ENCODE data around the gene CLEC16A. TPM values are rescaled to one million over a fixed set of nuclear protein-coding genes. Genes with fewer than 3 reads are reported as not detected.

Gene CLEC16A
- total and polyA plus RNA-seq, 2 experiments from 2014 or later = 9.9 to 24.1 TPM

DNA sequence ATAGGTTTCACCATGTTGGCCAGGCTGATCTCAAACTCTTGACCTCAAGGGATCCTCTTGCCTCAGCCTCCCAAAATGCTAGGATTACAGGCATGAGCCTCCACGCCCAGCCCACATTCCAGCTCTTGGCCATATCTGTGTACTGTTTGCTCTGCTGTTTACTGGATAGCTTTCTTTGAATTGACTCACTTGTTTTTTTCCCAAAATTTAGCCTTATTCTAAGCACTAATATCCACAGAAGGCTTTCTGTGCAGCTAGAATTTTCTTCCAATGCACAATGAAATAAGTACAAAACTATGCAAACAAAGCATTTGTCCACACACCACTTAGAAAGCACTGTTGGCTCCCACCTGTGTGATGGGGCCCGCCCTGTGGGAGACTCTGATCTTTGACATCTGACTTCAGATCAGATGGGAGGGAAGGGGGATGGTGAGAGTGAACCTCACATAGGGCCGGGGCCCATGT, 72.2 kb downstream of the CLEC16A start:
- no peak overlapping the region for H3K4me3 Mint-ChIP-seq
- no peak overlapping the region for H3K27ac Mint-ChIP-seq
- TF ChIP-seq POLR2AphosphoS5 (IDR thresholded peaks at IDR 0.05; ENCODE audit: low read depth) (no peak), JUNB (IDR thresholded peaks at IDR 0.05; ENCODE audit: unreplicated experiment) (no peak), NANOG (IDR thresholded peaks at IDR 0.05; ENCODE audit: borderline replicate concordance) (no peak)
- TF ChIP-seq, protein P1, sequence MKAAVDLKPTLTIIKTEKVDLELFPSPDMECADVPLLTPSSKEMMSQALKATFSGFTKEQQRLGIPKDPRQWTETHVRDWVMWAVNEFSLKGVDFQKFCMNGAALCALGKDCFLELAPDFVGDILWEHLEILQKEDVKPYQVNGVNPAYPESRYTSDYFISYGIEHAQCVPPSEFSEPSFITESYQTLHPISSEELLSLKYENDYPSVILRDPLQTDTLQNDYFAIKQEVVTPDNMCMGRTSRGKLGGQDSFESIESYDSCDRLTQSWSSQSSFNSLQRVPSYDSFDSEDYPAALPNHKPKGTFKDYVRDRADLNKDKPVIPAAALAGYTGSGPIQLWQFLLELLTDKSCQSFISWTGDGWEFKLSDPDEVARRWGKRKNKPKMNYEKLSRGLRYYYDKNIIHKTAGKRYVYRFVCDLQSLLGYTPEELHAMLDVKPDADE (IDR thresholded peaks at IDR 0.05) = no peak
- H3K27ac ChIP-seq (ENCODE audit: low read depth) = no peak overlapping the region
- no peaks in the 10 kb centered on the region; the same call in 1 of the 2 replicates for H4K20me1 ChIP-seq (replicated peaks; ENCODE audit: insufficient read depth)
- no peaks in the 10 kb centered on the region for H3K4me1 Mint-ChIP-seq
- no peaks in the 10 kb centered on the region for H3K79me2 ChIP-seq (replicated peaks; ENCODE audit: insufficient read depth)
- H3K4me2 ChIP-seq = no peak overlapping the region
- no peaks in the 10 kb centered on the region for H3K9me2 ChIP-seq (ENCODE audit: insufficient read depth)
- H2AFZ ChIP-seq = no peak overlapping the region
- no peaks in the 10 kb centered on the region for H3K9me3 Mint-ChIP-seq
- no peaks in the 10 kb centered on the region for H3F3A ChIP-seq (replicated peaks; ENCODE audit: low read depth)
- no peak overlapping the region for H3K4me3 ChIP-seq
- ATAC-seq (no peak), DNase-seq (ENCODE audit: low spot score) (no peak)
- H3K27me3 ChIP-seq (ENCODE audit: insufficient read depth) = no peaks in the 10 kb centered on the region
- H3K4me1 ChIP-seq (ENCODE audit: insufficient read depth) = no peaks in the 10 kb centered on the region
- H3K36me3 Mint-ChIP-seq (ENCODE audit: low read depth) = peaks cover 11% of the 10 kb centered on the region
- H3K27me3 Mint-ChIP-seq (ENCODE audit: insufficient read depth, low read depth, poor library complexity) = no peaks in the 10 kb centered on the region
- no peaks in the 10 kb centered on the region for H3K36me3 ChIP-seq (ENCODE audit: insufficient read depth)

- no peak overlapping the region for H2AFZ ChIP-seq
- no peaks in the 10 kb centered on the region for H3K9me2 ChIP-seq (ENCODE audit: insufficient read depth)
- DNase-seq (ENCODE audit: low spot score) (no peak), ATAC-seq (no peak)
- H3K27ac ChIP-seq (ENCODE audit: low read depth) = no peak overlapping the region
- no peak overlapping the region for H3K4me3 ChIP-seq
- H3K27me3 Mint-ChIP-seq (ENCODE audit: insufficient read depth, low read depth, poor library complexity) = no peaks in the 10 kb centered on the region
- H4K20me1 ChIP-seq (replicated peaks; ENCODE audit: insufficient read depth) = no peaks in the 10 kb centered on the region; the same call in 1 of the 2 replicates
- no peaks in the 10 kb centered on the region for H3K4me1 ChIP-seq (ENCODE audit: insufficient read depth)
- H3K4me3 Mint-ChIP-seq = no peak overlapping the region
- H3K4me2 ChIP-seq = no peak overlapping the region
- H3K27me3 ChIP-seq (ENCODE audit: insufficient read depth) = no peaks in the 10 kb centered on the region
- no peaks in the 10 kb centered on the region for H3K79me2 ChIP-seq (replicated peaks; ENCODE audit: insufficient read depth)
- H3K27ac Mint-ChIP-seq = no peak overlapping the region
- H3F3A ChIP-seq (replicated peaks; ENCODE audit: low read depth) = no peaks in the 10 kb centered on the region
- no peaks in the 10 kb centered on the region for H3K36me3 ChIP-seq (ENCODE audit: insufficient read depth)
- 0 out of 3 replicates have a peak, but pooled peaks cover 2% of the 10 kb centered on the region for H3K4me1 Mint-ChIP-seq
- H3K36me3 Mint-ChIP-seq (ENCODE audit: low read depth) = peaks cover 8% of the 10 kb centered on the region
- no peaks in the 10 kb centered on the region for H3K9me3 Mint-ChIP-seq
- no peak for TF ChIP-seq POLR2AphosphoS5 (IDR thresholded peaks at IDR 0.05; ENCODE audit: low read depth)
- TF ChIP-seq, protein P2, sequence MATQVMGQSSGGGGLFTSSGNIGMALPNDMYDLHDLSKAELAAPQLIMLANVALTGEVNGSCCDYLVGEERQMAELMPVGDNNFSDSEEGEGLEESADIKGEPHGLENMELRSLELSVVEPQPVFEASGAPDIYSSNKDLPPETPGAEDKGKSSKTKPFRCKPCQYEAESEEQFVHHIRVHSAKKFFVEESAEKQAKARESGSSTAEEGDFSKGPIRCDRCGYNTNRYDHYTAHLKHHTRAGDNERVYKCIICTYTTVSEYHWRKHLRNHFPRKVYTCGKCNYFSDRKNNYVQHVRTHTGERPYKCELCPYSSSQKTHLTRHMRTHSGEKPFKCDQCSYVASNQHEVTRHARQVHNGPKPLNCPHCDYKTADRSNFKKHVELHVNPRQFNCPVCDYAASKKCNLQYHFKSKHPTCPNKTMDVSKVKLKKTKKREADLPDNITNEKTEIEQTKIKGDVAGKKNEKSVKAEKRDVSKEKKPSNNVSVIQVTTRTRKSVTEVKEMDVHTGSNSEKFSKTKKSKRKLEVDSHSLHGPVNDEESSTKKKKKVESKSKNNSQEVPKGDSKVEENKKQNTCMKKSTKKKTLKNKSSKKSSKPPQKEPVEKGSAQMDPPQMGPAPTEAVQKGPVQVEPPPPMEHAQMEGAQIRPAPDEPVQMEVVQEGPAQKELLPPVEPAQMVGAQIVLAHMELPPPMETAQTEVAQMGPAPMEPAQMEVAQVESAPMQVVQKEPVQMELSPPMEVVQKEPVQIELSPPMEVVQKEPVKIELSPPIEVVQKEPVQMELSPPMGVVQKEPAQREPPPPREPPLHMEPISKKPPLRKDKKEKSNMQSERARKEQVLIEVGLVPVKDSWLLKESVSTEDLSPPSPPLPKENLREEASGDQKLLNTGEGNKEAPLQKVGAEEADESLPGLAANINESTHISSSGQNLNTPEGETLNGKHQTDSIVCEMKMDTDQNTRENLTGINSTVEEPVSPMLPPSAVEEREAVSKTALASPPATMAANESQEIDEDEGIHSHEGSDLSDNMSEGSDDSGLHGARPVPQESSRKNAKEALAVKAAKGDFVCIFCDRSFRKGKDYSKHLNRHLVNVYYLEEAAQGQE (IDR thresholded peaks at IDR 0.05; ENCODE audit: unreplicated experiment) = no peak
- TF ChIP-seq, protein P3, sequence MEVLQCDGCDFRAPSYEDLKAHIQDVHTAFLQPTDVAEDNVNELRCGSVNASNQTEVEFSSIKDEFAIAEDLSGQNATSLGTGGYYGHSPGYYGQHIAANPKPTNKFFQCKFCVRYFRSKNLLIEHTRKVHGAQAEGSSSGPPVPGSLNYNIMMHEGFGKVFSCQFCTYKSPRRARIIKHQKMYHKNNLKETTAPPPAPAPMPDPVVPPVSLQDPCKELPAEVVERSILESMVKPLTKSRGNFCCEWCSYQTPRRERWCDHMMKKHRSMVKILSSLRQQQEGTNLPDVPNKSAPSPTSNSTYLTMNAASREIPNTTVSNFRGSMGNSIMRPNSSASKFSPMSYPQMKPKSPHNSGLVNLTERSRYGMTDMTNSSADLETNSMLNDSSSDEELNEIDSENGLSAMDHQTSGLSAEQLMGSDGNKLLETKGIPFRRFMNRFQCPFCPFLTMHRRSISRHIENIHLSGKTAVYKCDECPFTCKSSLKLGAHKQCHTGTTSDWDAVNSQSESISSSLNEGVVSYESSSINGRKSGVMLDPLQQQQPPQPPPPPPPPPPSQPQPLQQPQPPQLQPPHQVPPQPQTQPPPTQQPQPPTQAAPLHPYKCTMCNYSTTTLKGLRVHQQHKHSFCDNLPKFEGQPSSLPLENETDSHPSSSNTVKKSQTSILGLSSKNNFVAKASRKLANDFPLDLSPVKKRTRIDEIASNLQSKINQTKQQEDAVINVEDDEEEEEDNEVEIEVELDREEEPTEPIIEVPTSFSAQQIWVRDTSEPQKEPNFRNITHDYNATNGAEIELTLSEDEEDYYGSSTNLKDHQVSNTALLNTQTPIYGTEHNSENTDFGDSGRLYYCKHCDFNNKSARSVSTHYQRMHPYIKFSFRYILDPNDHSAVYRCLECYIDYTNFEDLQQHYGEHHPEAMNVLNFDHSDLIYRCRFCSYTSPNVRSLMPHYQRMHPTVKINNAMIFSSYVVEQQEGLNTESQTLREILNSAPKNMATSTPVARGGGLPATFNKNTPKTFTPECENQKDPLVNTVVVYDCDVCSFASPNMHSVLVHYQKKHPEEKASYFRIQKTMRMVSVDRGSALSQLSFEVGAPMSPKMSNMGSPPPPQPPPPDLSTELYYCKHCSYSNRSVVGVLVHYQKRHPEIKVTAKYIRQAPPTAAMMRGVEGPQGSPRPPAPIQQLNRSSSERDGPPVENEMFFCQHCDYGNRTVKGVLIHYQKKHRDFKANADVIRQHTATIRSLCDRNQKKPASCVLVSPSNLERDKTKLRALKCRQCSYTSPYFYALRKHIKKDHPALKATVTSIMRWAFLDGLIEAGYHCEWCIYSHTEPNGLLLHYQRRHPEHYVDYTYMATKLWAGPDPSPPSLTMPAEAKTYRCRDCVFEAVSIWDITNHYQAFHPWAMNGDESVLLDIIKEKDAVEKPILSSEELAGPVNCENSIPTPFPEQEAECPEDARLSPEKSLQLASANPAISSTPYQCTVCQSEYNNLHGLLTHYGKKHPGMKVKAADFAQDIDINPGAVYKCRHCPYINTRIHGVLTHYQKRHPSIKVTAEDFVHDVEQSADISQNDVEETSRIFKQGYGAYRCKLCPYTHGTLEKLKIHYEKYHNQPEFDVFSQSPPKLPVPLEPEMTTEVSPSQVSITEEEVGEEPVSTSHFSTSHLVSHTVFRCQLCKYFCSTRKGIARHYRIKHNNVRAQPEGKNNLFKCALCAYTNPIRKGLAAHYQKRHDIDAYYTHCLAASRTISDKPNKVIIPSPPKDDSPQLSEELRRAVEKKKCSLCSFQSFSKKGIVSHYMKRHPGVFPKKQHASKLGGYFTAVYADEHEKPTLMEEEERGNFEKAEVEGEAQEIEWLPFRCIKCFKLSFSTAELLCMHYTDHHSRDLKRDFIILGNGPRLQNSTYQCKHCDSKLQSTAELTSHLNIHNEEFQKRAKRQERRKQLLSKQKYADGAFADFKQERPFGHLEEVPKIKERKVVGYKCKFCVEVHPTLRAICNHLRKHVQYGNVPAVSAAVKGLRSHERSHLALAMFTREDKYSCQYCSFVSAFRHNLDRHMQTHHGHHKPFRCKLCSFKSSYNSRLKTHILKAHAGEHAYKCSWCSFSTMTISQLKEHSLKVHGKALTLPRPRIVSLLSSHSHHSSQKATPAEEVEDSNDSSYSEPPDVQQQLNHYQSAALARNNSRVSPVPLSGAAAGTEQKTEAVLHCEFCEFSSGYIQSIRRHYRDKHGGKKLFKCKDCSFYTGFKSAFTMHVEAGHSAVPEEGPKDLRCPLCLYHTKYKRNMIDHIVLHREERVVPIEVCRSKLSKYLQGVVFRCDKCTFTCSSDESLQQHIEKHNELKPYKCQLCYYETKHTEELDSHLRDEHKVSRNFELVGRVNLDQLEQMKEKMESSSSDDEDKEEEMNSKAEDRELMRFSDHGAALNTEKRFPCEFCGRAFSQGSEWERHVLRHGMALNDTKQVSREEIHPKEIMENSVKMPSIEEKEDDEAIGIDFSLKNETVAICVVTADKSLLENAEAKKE (CRISPR knock-in tag; IDR thresholded peaks at IDR 0.05) = no peak
- TF ChIP-seq ZNF331 (CRISPR knock-in tag; IDR thresholded peaks at IDR 0.05; ENCODE audit: low read depth) = no peak
- no peak for TF ChIP-seq EZH2phosphoT487 (IDR thresholded peaks at IDR 0.05; ENCODE audit: unreplicated experiment)
- no peak for TF ChIP-seq ZNF114 (CRISPR knock-in tag; IDR thresholded peaks at IDR 0.05)
- TF ChIP-seq CTCF (conservative IDR thresholded peaks at IDR 0.05; ENCODE audit: low read depth in 2 of 2) = no peak
Observed at GRCh38 chr16:11016993-11017392, 72.6 kb downstream of the CLEC16A start.

Measured in GM23338 (cell line).